HG03108 (cell line): Measurements from ENCODE around the gene TOP3B.

Experiments
- ATAC-seq: cut with Tn5 transposase; IDR thresholded peaks from one replicate; pipeline ENCODE4 v1.9.1; 2021; ENCODE audit warnings: moderate library complexity; ENCODE audit not compliant: unreplicated experiment

TOP3B gene, protein sequence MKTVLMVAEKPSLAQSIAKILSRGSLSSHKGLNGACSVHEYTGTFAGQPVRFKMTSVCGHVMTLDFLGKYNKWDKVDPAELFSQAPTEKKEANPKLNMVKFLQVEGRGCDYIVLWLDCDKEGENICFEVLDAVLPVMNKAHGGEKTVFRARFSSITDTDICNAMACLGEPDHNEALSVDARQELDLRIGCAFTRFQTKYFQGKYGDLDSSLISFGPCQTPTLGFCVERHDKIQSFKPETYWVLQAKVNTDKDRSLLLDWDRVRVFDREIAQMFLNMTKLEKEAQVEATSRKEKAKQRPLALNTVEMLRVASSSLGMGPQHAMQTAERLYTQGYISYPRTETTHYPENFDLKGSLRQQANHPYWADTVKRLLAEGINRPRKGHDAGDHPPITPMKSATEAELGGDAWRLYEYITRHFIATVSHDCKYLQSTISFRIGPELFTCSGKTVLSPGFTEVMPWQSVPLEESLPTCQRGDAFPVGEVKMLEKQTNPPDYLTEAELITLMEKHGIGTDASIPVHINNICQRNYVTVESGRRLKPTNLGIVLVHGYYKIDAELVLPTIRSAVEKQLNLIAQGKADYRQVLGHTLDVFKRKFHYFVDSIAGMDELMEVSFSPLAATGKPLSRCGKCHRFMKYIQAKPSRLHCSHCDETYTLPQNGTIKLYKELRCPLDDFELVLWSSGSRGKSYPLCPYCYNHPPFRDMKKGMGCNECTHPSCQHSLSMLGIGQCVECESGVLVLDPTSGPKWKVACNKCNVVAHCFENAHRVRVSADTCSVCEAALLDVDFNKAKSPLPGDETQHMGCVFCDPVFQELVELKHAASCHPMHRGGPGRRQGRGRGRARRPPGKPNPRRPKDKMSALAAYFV

DNA sequence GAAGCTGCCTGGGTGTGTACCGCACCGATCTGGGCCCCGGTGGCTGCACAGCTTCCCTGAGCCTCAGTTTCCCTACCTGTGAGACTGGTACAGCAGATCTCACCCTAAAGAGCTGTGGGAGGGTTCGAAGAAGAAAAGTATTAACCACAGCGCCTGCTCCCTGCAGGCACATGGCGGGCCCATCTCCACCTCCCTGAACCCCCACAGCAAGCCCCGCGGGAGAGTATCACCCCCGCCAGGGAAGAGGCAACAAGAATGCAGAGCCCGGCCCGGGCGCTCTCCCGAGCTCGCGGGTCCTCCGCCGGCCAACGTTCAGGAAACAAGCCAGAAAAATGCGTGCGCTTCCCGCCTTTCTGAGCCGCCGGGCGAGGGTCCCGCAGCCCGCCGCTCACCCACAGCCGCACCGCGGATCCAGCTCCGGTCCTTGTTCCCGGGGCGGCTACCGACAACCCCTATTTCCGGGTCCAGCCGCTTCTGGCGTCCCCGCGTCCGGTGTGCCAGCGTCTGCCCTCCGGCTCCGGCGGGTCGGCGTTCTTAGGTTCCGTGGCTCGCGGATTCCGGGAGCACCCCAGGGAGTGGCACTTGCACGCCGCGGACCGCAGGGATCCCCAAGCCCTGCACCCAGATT, at the start of gene TOP3B:
Gene TOP3B, minus strand, starts transcription at position 450 of the 628 bp plus-strand sequence. CDS start 7,078 bp downstream, outside the sequence.
- ATAC-seq = peak; percentile 63

DNA sequence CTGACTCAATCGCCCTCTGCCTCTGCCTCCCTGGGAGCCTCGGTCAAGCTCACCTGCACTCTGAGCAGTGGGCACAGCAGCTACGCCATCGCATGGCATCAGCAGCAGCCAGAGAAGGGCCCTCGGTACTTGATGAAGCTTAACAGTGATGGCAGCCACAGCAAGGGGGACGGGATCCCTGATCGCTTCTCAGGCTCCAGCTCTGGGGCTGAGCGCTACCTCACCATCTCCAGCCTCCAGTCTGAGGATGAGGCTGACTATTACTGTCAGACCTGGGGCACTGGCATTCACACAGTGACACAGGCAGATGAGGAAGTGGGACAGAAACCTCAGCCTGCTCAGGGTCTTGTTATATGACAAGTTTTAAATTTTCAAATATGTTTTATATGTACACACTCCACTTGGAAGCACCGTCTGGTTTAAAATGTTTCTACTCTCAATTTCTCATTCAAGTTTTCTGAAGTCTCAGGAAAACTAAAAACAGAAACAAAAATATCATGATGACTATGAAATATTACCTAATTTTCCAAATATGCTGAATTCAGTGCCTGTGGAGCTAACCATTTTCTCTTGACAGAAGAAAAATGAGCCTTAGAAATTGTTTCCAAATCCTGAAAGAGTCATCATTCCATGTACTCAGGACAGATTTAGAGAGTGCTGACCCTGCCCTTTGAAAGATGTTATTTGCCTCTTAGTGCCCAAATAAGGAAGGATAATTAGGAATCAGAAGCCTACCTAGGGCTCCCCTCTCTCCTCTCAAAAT, 48.8 kb upstream of the TOP3B start:
- ATAC-seq = no peak

DNA sequence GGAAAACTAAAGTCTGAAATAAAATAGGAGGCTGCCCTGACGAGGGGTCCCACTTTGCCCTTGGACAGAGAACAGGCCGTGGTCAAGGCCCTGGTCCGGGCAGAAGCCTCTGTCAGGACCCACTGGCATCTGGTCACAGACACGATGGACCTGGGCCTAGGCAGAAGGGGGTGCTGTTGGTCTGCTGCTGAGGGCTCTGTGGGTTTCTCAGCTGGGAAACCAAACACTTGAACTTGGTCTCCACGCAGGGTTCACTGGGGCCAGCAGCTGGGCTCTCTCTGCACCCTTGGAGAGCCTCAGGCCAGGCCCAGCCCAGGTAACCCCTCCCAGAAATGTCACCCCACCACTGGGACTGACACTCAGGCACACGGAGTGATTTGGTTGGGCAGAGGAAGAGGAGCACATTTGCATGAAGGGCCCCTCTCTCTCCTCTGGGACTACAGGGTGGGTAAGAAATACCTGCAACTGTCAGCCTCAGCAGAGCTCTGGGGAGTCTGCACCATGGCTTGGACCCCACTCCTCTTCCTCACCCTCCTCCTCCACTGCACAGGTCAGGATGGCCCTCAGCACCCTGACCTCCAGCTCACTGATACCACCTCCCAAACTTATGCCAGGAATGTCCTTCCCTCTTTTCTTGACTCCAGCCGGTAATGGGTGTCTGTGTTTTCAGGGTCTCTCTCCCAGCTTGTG, 48.1 kb upstream of the TOP3B start:
- peak; percentile 49 for ATAC-seq

DNA sequence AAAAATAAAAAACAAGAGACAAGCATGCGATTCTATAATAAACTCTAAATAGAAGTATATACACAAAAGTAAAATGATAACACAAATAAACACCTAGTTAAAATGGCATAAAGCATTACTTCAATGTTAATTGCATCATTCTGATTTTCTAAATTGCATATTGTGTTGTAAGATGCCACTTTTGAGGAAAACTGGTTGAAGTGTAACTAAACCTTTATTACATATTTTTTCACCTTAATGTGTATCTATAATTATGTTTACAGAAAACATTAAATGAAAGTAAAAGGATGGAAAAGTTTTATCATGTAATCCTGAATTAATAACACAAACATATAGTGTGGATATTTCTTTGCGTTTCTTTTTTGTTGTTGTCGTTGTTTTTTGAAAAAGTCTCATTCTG, 45.4 kb upstream of the TOP3B start:
- no peak for ATAC-seq

DNA sequence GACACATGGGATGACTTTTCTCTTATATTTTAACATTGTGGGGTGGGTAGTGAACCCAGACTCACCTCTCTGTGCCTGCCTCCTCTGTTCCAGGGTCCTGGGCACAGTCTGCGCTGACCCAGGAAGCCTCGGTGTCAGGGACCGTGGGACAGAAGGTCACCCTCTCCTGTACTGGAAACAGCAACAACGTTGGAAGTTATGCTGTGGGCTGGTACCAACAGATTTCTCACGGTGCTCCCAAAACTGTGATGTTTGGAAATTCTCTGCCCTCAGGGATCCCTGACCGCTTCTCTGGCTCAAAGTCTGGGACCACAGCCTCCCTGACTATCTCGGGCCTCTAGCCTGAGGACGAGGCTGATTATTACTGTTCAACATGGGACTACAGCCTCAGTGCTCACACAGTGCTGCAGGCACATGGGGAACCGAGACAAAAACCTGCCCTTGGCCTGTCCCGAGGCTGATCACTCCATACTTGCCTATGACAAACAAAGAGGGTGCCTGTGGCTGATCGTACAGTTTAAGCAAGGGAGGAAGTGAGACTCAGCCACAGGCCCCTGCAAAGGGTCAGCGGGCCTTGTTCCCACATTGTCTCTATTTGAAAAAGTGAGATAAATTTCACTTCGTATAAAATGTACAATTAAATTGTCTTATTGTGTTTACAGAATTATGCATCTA, 43.7 kb upstream of the TOP3B start:
- ATAC-seq = peak; percentile 47

DNA sequence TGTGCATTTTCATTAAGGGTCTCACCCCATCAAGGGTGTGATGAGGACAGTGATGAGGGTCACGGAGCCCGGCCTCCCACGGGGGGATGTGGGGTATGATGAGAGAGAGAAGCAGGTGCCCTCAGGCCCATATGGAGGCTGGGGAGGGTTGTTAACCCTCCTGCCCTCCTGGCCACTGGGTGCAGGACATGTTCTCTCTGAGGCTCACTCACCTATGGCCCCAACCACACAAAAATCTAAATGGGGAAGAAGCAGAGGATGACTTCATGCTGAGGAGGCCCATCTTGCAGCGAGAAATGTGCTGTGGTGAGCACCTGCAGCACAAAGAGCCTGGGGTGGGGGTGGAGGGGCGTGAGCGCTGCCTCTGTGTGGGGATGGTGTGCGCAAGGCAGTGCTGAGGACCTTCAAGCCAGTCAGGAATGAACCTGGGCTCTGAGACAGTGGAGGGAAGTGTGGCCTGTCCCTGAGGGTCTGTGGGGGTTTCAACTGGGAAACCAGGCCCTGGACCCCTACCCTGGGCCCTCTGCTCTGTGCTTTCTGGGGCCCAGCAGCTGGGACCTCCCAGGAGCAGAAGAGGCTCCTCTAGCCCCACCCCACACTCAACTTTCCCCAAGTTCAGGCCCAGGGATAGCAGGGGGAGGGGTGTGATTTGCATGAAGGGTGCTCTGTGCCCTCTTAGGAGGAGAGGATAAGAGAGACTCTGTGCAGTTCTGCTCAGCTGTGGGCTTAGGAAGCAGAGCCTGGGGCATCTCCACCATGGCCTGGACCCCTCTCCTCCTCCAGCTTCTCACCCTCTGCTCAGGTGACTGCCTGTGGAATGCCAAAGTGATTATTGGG, 43.0 kb upstream of the TOP3B start:
- no peak for ATAC-seq

DNA sequence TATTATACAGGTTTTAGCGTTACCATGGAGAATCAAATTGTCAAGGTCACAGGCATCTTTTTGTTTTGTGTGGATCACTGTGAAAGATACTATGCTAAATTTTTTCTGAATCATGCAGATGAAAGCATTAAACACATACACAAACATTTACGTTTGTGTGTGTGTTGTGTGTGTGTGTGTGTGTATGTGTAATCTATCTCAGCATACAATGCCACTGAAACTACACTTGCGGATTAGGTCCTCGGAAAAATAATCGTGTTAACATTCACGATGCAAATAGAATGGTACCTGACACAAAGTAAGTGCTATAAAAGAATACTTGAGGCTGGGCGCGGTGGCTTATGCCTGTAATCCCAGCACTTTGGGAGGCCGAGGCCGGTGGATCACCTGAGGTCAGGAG, 41.9 kb upstream of the TOP3B start:
- ATAC-seq = no peak

DNA sequence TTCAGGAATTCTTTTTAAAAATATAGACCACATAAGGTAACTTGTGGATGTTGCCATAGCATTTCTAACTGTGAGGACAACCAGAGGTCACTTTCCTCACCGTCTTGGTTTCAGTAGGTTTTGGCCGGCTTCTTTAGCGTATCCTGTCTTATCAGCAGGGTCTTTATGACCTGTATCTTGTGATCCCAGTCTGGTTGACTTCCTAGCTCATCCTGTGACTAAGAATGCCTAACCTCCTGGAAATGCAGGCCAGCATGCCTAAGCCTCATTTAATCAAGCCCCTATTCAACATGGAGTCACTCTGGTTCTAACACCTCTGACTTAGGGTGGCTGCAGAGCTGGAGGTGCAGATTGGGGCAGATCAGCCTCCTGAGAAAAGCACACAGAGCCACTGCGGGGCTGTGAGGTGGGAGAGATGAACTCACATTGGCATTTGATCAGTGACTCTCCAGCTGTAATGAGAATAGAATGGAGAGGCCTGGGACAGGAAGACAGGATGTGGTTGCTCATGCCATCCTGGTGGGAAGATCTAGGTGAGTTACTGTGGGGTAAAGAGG, 41.1 kb upstream of the TOP3B start:
- no peak for ATAC-seq

DNA sequence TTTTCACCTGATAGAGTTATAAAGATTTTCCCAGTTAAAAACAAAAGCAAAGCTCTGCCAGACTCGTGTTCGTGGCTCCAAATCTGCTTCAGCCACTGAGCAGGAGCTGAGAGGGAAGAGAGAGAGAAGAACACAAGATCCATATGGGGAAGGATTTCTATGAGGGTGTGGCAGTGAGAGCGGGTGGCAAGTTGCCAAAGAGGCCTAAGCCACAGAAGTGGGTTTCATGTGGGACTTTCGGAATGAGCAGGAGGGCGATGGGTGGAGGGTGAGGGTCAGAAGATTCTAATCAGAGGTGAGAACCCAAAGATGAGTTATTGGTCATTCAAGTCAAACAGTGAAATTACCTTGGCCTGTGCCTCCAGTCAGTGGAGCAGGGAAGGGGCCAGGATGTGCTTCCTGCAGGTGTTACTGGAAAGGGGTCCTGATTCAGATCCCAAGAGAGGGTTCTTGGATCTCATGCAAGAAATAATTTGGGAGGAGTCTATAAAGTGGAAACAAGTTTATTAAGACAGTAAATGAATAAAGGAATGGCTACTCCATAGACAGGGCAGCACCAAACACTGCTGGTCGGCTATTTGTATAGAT, 40.5 kb upstream of the TOP3B start:
- no peak for ATAC-seq

DNA sequence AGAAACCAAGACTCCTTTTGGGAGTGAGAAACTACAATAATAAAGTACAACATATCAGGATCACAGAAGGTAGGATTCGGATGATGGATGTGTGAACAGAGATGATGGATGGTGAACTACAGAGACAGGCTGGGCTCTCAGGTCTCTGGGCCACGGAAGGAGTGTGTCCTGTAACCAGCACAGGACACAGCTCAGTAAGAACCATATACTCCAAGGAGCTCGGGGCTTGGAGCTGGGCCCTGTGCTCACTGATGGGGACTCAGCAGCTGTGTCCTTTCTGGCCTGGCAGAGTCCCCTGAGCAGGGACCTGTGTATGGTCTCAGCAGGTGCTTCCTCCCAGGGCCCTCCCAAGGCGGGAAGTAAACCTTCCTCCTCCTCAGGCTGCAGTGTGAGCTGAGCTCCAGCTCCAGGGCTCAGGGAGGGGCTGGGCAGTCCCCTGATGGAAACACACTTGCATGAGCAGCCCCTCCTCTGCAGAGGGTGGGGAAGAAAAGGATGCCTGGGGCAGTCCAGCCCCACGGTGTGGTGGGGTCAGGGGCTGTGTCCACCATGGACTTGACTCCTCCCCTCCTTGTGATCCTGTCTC, 39.8 kb upstream of the TOP3B start:
- ATAC-seq = no peak

DNA sequence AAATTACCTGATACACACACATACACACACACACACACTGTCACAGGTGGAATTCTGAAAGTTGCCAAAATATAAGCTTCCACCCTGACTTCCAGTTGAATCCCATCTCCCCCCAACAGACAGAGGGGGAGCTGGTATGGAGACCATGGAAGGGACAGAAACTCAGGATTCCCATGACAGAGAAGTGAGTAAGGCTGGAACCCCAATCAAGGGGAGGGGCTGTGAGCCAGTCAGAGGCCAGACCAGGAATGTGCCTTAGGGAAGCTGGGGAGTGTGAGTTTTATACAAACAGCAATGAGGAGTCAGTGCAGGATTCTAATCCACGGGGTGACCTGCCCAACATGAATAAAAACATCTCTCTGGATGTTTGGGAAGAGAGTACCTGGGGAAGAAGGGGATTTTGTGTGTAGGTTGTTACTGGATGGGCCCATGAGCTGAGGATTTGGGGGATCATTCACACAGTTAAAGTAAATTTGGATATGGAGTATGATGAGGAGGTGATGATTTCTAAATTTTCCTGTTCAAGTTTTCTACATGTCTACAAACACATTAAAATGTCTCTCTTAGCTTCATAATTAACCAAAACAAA, 38.7 kb upstream of the TOP3B start:
- ATAC-seq = no peak

DNA sequence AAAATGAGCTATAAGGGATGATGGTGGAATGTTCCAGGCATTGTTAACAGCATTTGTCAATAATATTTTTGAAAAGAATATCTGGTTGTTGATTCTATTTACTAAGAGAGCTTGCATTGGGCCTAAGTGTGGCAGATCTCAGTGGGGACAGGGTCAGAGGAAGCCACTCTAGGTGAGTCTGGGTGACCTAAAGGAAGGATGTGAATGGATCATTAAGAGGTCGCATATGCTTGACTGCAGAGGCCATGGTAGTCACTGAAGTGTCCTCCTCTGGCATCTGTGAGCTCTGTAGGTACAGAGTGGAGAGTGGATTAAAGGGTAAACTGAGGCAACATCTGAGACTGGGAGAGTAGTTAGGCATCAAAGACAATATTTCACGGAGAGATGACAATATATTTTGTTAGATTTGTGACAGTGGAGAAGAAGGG, 37.9 kb upstream of the TOP3B start:
- ATAC-seq = no peak

DNA sequence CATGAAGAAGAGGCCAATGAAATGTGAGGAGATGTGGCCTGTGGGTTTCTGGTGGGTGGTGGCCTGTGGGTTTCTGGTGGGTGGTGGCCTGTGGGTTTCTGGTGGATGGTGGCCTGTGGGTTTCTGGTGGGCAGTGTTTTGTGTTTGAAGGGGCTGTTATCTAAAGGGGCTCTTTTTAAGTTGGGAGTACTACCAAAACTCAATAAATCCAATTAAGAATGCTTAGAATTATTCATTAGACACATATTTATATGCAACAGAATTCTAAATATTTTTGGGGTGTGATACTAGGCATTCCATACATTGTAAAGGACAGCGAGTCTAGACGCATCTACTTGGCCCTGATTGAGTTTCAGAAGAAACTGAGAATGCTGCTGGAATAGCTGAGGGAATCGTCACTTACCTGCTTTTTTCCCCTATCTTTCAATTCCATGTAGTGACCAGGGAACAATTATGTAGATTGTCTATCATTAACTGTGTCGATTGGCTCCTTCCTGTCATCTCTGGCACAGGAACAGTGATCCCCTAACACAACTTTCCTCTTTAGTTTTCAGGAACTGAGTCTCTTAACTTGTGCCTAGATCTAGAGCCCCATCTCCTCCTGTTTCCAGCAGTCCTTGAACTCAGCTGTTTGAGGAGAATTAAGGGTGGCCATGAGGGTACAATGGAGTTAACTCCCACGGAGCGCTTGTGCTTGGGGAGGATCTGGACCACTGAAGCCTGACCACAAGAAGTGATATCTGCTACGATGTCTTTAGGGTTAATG, 37.3 kb upstream of the TOP3B start:
- ATAC-seq = no peak

DNA sequence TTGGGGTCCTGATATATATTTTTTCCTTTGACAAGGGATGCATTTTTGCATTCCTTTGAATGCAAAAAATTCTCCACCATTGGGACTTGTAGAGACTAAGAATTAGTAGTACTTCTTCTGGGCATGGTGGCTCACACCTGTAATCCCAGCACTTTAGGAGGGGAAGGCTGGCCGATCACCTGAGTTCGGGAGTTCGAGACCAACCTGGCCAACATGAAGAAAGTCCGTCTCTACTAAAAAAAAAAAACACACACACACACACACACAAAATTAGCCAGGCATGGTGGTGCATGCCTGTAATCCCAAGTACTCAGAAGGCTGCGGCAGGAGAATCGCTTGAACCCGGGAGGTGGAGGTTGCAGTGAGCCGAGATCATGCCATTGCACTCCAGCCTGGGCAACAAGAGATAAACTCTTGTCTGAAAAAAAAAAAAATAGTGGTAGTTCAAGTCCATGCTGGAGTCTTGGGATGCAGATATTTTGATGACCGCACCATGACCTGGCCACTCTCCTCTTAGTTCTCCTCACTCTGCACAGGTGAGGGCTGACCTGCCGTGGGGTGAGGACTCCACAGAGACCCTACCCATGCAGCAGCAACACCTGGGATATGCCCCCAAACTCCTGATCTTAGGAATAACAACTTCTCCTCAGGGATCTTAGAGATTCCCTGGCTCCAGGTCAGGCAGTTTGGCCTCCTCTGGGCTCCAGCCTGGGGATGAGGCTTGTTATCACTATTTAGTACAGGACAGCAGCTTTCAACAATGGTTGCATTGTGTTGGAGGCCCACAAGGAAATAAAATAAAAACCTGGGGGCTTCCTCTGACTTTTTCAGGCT, 36.5 kb upstream of the TOP3B start:
- no peak for ATAC-seq

DNA sequence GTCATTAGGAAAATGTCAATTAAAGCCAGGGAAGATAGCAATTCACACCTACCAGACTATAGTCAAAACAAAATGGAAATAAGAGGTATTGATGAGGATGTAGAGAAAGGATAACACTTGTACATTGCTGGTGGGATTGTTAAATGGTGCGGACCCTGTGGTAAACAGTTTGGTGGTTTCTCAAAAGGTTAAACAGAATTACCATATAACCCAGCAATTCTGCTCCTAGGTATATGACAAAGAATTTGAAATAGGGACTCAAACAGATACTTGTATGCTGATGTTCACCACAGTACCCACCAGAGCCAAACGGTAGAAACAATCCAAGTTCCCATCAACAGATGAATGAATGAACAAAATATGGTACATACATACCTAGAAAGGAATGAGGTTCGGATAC, 33.0 kb upstream of the TOP3B start:
- no peak for ATAC-seq

DNA sequence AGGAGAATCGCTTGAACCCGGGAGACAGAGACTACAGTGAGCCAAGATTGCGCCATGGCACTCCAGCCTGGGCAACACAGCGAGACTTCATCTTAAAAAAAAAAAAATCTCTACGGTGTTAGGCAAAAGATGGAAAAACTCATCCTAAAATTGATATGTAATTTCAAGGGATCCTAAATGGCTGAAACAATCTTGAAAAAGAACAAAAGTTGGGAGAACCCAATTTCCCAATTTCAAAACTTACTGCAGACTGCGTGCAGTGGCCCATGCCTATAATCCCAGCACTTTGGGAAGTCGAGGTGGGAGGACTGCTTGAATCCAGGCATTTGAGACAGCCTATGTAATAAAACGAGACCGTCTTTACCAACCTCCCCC, 31.7 kb upstream of the TOP3B start:
- no peak for ATAC-seq
